ENCODE measurements around the gene MAD1L1. TPM values are rescaled to one million over a fixed set of nuclear protein-coding genes. Genes with fewer than 3 reads are reported as not detected.

The MAD1L1 gene
- total RNA-seq, 4 donors from 2014 or later, result 60.3 to 149 (median 73.7) TPM

GRCh38 chr7:1908823-1909420 is 323.8 kb downstream of the MAD1L1 start:
- WGBS, 2 donors, result 85 to 93% methylated on average over 21 to 24 of the region's 24 CpGs
- Histone ChIP-seq H3K27me3 (no peaks in the 10 kb centered on the region), H3K36me3 (peaks cover 0 to 11% (median 0%) of the 10 kb centered on the region in 3 donors), H3K4me3 (no peak overlapping the region), H3K27ac (no peak overlapping the region), H3K4me1 (peaks cover 0 to 11% (median 0%) of the 10 kb centered on the region in 4 donors), H3K9me3 (no peaks in the 10 kb centered on the region)
- no peak for DNase-seq (ENCODE audit: low spot score in 2 of 2)
- TF ChIP-seq CTCF (IDR thresholded peaks at IDR 0.05) (no peak), POLR2A (IDR thresholded peaks at IDR 0.05) (no peak), EP300 (IDR thresholded peaks at IDR 0.05) (no peak)

DNA sequence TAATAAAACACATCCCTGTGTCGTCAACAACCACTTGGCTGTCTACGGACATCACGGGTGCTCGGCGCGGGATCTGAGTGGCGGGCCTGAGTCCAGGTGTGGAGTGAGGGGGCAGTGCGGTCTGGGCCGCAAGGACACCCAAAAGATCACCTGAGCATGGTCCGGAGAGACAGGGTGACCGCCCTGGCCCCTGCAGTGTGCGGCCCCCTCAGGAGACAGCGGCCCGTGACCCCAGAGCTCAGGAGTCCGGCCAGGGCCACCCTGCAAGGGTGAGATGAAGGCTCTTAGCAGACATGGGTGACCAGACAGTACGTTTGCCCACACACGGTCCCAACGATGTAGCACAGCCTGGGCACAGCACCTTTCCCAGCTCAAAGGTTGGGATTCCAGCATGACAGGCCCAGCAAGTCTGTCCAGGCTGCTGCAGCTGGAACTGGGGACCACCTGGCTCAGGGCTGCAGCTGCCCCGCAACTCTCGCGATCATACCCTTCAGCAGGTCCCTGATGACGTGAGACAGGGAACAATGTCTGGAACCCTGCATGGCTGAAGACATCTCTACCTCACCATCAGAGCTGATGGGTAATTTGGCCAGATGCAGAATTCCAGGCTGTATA is 324.9 kb downstream of the MAD1L1 start:
- no peak overlapping the region for H3K27ac ChIP-seq
- no peaks in the 10 kb centered on the region for H3K9me3 ChIP-seq
- H3K27me3 ChIP-seq, result no peaks in the 10 kb centered on the region
- H3K4me1 ChIP-seq, result peaks cover 0 to 2% (median 0%) of the 10 kb centered on the region in 4 donors
- no peak for DNase-seq (ENCODE audit: low spot score in 2 of 2)
- no peak for TF ChIP-seq POLR2A (IDR thresholded peaks at IDR 0.05)
- TF ChIP-seq EP300 (IDR thresholded peaks at IDR 0.05), result no peak
- H3K36me3 ChIP-seq, result peaks cover 0 to 11% (median 0%) of the 10 kb centered on the region in 3 donors
- WGBS, 2 donors, result 92 to 97% methylated on average over 19 to 22 of the region's 22 CpGs
- H3K4me3 ChIP-seq, result no peak overlapping the region

- Histone ChIP-seq H3K27ac (no peak overlapping the region), H3K4me3 (no peak overlapping the region), H3K9me3 (no peaks in the 10 kb centered on the region), H3K4me1 (no peaks in the 10 kb centered on the region), H3K27me3 (no peaks in the 10 kb centered on the region), H3K36me3 (peaks cover 0 to 11% (median 0%) of the 10 kb centered on the region in 3 donors)
- no peak for DNase-seq (ENCODE audit: low spot score in 2 of 2)
- 91 to 93% methylated on average over 24 to 25 of the region's 25 CpGs for WGBS, 2 donors
- TF ChIP-seq EP300 (IDR thresholded peaks at IDR 0.05) (no peak), POLR2A (IDR thresholded peaks at IDR 0.05) (no peak), CTCF (IDR thresholded peaks at IDR 0.05) (no peak)
Measured at GRCh38 chr7:1906988-1907745, 325.6 kb downstream of the MAD1L1 start.

- Histone ChIP-seq H3K4me3 (no peak overlapping the region), H3K4me1 (no peaks in the 10 kb centered on the region), H3K27me3 (no peaks in the 10 kb centered on the region), H3K27ac (no peak overlapping the region), H3K36me3 (peaks cover 0 to 11% (median 0%) of the 10 kb centered on the region in 3 donors), H3K9me3 (no peaks in the 10 kb centered on the region)
- no peak for DNase-seq (ENCODE audit: low spot score in 2 of 2)
- TF ChIP-seq POLR2A (IDR thresholded peaks at IDR 0.05) (no peak), CTCF (IDR thresholded peaks at IDR 0.05) (no peak), EP300 (IDR thresholded peaks at IDR 0.05) (no peak)
- 92 to 98% methylated on average over 24 of the region's 25 CpGs for WGBS, 2 donors
Measured at GRCh38 chr7:1906087-1906830, 326.5 kb downstream of the MAD1L1 start.

- Histone ChIP-seq H3K27ac (no peak overlapping the region), H3K27me3 (no peaks in the 10 kb centered on the region), H3K4me1 (no peaks in the 10 kb centered on the region), H3K36me3 (peaks cover 0 to 26% (median 0%) of the 10 kb centered on the region in 3 donors), H3K4me3 (no peak overlapping the region), H3K9me3 (no peaks in the 10 kb centered on the region)
- DNase-seq (ENCODE audit: low spot score in 2 of 2), result no peak
- no peak for TF ChIP-seq EP300 (IDR thresholded peaks at IDR 0.05)
- TF ChIP-seq CTCF (IDR thresholded peaks at IDR 0.05), result no peak
- TF ChIP-seq POLR2A (IDR thresholded peaks at IDR 0.05), result no peak
- 86 to 87% methylated on average over 25 to 26 of the region's 26 CpGs for WGBS, 2 donors
Measured at GRCh38 chr7:1902231-1902855, 330.4 kb downstream of the MAD1L1 start.
